Stimulated activated naive CD8-positive, alpha-beta T cell treated with anti-CD3 and anti-CD28 coated beads, Interleukin-15, amount 100 ng/mL, for 72 hours (primary cell): Measurements from ENCODE around the gene SLC25A26.

Source experiments
- ATAC-seq: fragments of 150-1000 bp; cut with Tn5 transposase; 2 replicates; pipeline ENCODE4 v1.10.0; 2021; ENCODE audit warnings: mild to moderate bottlenecking, moderate library complexity
- DNase-seq, 2 donors: peaks; one replicate each; pipeline ENCODE4 v3.0.0; 2021 to 2022
- H3K27ac Mint-ChIP-seq, 2 donors: one replicate each; pipeline ENCODE4 v1.8.0; 2022; ENCODE audit warnings: mild to moderate bottlenecking in 2 of 2, mixed read lengths in 2 of 2, moderate library complexity in 2 of 2
- H3K27me3 Mint-ChIP-seq: one replicate; pipeline ENCODE4 v1.8.0; 2022; ENCODE audit warnings: mixed read lengths
- H3K4me1 Mint-ChIP-seq: one replicate; pipeline ENCODE4 v1.8.0; 2022; ENCODE audit warnings: mild to moderate bottlenecking, mixed read lengths
- H3K4me3 Mint-ChIP-seq, 2 donors: one replicate each; pipeline ENCODE4 v1.8.0; 2022; ENCODE audit warnings: mild to moderate bottlenecking in 2 of 2, mixed read lengths in 2 of 2, moderate library complexity in 1 of 2
- H3K9me3 Mint-ChIP-seq, 2 donors: one replicate each; pipeline ENCODE4 v1.8.0; 2022; ENCODE audit warnings: mixed read lengths in 2 of 2

Gene SLC25A26

DNA sequence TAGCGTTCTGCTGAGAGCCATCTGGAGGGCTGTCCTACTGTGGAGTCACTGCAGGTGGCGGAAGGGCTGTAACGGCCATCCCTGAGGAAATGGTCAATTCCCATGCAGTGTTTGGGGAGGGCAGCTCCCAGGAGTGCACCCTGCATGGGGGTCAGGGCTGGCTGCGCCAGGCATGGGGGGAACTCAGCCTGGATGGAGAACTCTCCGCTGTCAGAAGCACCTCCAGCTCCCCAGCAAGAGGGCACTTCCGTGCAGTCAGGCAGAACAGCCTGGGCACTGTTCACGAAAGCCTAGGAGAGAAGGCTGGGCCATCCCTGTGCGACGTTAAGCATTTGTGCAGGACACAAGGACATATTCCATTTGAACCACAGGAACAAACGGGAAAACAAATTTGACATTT is 174.8 kb downstream of the SLC25A26 start:
- Mint-ChIP-seq H3K27me3 (no peaks in the 10 kb centered on the region), H3K4me1 (peaks cover 27% of the 10 kb centered on the region), H3K27ac (no peak overlapping the region), H3K9me3 (peaks cover 0 to 6% of the 10 kb centered on the region in 2 donors), H3K4me3 (no peak overlapping the region)
- ATAC-seq (no peak), DNase-seq (no peak)

GRCh38 chr3:66396161-66396760 is 175.5 kb downstream of the SLC25A26 start:
- H3K27ac Mint-ChIP-seq, result no peak overlapping the region
- peaks cover 0 to 6% of the 10 kb centered on the region in 2 donors for H3K9me3 Mint-ChIP-seq
- DNase-seq (no peak), ATAC-seq (no peak)
- H3K27me3 Mint-ChIP-seq, result no peaks in the 10 kb centered on the region
- no peak overlapping the region for H3K4me3 Mint-ChIP-seq
- peaks cover 27% of the 10 kb centered on the region for H3K4me1 Mint-ChIP-seq

- Mint-ChIP-seq H3K9me3 (peaks cover 0 to 6% of the 10 kb centered on the region in 2 donors), H3K4me3 (no peak overlapping the region), H3K27me3 (no peaks in the 10 kb centered on the region), H3K27ac (peak overlapping the region in 1 of 2 donors; percentile 56), H3K4me1 (peaks cover 27% of the 10 kb centered on the region)
- DNase-seq (no peak), ATAC-seq (no peak)
These were observed 176.1 kb downstream of the SLC25A26 start for GRCh38 chr3:66396888-66397287.

GRCh38 chr3:66397745-66398144 is 176.9 kb downstream of the SLC25A26 start:
- Mint-ChIP-seq H3K4me1 (peaks cover 20% of the 10 kb centered on the region), H3K4me3 (no peak overlapping the region), H3K27ac (peak overlapping the region in 1 of 2 donors; percentile 67), H3K27me3 (no peaks in the 10 kb centered on the region), H3K9me3 (peaks cover 0 to 6% of the 10 kb centered on the region in 2 donors)
- ATAC-seq (no peak), DNase-seq (no peak)

GRCh38 chr3:66398228-66399025 is 177.6 kb downstream of the SLC25A26 start:
- Mint-ChIP-seq H3K4me1 (peaks cover 13% of the 10 kb centered on the region), H3K27ac (peak overlapping the region; percentile 67 to 78), H3K4me3 (no peak overlapping the region), H3K27me3 (no peaks in the 10 kb centered on the region), H3K9me3 (peaks cover 0 to 6% of the 10 kb centered on the region in 2 donors)
- DNase-seq (no peak), ATAC-seq (no peak)

- H3K27me3 Mint-ChIP-seq, result no peaks in the 10 kb centered on the region
- H3K27ac Mint-ChIP-seq, result no peak overlapping the region
- H3K9me3 Mint-ChIP-seq, result peaks cover 0 to 6% of the 10 kb centered on the region in 2 donors
- no peak for ATAC-seq
- no peak for DNase-seq
- no peak overlapping the region for H3K4me3 Mint-ChIP-seq
- peaks cover under 1% of the 10 kb centered on the region for H3K4me1 Mint-ChIP-seq
These were observed 178.9 kb downstream of the SLC25A26 start for GRCh38 chr3:66399529-66400232.

DNA sequence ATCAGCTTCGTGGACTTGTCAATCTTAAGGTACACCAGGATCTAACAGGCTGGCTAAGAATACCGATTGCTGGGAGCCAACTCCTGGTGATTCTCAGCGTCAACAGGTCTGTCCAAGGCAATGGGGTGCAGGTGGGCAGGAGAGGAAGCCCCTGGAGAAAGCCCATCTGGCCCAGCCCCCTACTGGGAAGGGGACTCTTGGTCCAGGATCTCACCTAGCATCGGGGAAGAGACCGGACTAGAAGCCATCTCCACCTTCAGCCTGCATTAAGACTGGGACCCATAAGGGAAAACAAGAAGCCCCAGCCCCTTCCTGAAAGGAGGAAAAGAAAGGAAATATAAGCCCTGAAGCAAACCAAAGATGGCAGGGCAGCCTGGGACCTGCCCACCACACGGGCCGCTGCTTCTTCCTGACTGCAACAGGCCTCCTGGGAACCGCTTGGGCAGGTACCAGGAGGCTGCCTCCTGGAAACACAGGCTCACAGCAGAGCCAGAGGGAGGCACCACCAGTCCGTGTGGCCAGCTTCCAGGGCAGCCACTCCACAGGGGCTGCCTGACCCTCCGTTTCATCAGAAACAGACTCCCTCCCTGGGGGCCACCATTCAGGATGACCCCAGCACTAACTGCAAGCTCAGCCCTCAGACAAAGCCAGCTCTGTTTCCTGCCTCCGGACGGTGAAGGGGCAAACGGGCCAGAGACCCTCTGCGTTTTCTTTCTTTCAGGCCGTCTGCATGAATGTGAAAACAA is 179.8 kb downstream of the SLC25A26 start:
- ATAC-seq, result no peak
- no peak for DNase-seq
- no peaks in the 10 kb centered on the region for H3K4me1 Mint-ChIP-seq
- H3K9me3 Mint-ChIP-seq, result peaks cover 0 to 6% of the 10 kb centered on the region in 2 donors
- no peaks in the 10 kb centered on the region for H3K27me3 Mint-ChIP-seq
- peak overlapping the region in 1 of 2 donors; percentile 48 for H3K27ac Mint-ChIP-seq
- H3K4me3 Mint-ChIP-seq, result no peak overlapping the region

DNA sequence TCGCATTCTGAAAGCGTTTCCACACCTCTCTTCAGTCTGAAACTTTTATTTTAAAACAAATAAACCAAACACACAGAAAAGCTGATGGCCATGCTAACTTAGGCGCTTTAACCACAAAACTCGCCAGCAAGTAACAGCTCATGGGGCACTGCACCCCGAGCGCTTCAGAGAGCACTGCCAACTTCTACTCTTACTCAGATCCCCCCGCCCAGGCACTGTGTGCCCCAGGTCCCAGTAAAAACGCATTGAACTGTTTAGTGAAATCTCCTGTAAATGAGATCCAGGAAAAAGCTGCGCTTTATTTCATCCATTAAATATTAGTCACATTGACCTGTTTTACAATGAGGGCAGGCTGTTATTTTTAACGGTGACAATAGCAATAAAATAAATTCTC is 180.4 kb downstream of the SLC25A26 start:
- peaks cover 0 to 6% of the 10 kb centered on the region in 2 donors for H3K9me3 Mint-ChIP-seq
- H3K27me3 Mint-ChIP-seq, result no peaks in the 10 kb centered on the region
- no peak for DNase-seq
- H3K27ac Mint-ChIP-seq, result peak overlapping the region in 1 of 2 donors; percentile 7
- no peak overlapping the region for H3K4me3 Mint-ChIP-seq
- H3K4me1 Mint-ChIP-seq, result no peaks in the 10 kb centered on the region
- no peak for ATAC-seq

DNA sequence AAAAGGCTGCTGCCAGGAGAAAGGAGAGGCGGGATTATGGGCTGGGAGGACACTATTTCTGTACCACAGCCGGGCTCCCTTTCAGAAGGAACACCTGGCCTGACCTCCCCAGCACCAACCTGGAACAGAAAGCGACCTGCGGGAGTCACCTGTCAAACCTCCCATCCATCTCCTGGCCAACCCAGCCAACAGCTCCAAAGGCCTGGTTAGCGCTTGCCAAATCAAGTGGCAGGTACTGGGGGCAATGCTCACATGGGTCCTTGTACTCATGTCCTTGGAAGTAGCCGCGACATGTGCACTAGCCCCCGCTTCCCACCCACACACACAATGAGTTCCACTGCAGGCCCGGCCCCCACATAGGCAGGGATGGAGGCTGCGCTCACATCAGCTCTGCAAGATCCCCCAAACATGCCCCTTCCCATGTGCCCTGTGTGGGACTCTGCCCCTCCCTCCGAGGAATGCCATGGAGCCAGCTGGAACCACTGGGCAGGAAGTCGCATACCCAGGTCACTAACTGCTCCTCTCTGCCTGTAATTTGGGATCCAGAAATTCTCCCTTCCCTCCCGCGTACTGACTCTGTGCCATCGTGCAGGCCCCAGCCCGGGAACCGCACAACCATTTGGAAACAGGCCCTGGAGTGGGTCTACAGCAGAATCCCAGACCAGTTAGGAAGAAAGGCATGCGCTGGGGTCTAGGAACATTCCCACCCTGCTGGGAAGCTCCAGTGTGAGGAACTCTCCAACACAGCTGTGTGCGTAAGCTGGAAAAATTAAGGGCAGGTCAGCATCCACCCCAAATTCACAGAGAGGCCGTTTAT is 181.1 kb downstream of the SLC25A26 start:
- no peak for DNase-seq
- Mint-ChIP-seq H3K9me3 (peaks cover 0 to 6% of the 10 kb centered on the region in 2 donors), H3K4me3 (no peak overlapping the region), H3K27me3 (no peaks in the 10 kb centered on the region), H3K4me1 (no peaks in the 10 kb centered on the region), H3K27ac (peak overlapping the region; percentile 54)
- no peak for ATAC-seq

DNA sequence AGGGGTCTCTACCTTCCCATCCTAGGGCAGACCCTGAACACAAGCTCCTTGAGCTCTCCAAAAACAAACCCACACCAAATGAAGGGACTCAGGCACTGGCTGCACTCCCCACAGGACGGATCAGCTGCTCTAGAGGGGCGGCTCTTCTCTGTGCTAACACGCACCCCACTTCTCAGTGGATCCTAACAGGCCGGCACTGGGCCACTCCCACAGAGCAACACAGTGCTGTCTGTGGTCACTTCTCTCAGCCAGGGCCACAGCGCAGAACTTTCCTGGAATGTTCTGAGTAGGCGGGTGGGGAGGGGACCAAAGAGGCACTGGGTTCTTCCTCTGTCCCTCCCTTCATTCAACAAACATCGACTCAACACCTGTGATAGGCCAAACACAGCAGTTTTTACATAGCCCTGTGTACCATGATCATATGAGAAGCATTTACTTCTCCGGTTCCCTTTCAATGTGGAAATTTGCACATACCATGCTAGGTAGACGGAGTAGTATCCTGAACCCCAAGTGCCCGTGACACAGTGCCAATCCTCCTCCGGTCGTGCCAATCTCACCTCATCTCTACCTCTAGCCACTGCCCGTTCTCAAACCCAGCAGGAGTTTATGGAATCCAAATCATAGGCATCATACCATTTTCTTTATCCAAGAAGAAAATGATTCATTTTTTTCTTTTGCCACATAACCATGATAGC is 181.9 kb downstream of the SLC25A26 start:
- no peak for ATAC-seq
- DNase-seq, result no peak
- Mint-ChIP-seq H3K27ac (peak overlapping the region in 1 of 2 donors; percentile 21), H3K27me3 (no peaks in the 10 kb centered on the region), H3K4me3 (no peak overlapping the region), H3K4me1 (no peaks in the 10 kb centered on the region), H3K9me3 (peaks cover 0 to 6% of the 10 kb centered on the region in 2 donors)

- ATAC-seq, result no peak
- no peaks in the 10 kb centered on the region for H3K4me1 Mint-ChIP-seq
- no peaks in the 10 kb centered on the region for H3K27me3 Mint-ChIP-seq
- no peak overlapping the region for H3K4me3 Mint-ChIP-seq
- DNase-seq, result no peak
- no peak overlapping the region for H3K27ac Mint-ChIP-seq
- H3K9me3 Mint-ChIP-seq, result peaks cover 0 to 2% of the 10 kb centered on the region in 2 donors
These were observed 182.7 kb downstream of the SLC25A26 start for GRCh38 chr3:66403323-66403990.

- no peak for ATAC-seq
- no peak overlapping the region for H3K4me3 Mint-ChIP-seq
These were observed 183.4 kb downstream of the SLC25A26 start for GRCh38 chr3:66404197-66404596.

GRCh38 chr3:66404903-66405700 is 184.3 kb downstream of the SLC25A26 start:
- H3K27ac Mint-ChIP-seq, result peak overlapping the region in 1 of 2 donors; percentile 49
- H3K4me3 Mint-ChIP-seq, result no peak overlapping the region
- no peaks in the 10 kb centered on the region for H3K4me1 Mint-ChIP-seq
- no peaks in the 10 kb centered on the region for H3K27me3 Mint-ChIP-seq
- DNase-seq (no peak), ATAC-seq (no peak)
- H3K9me3 Mint-ChIP-seq, result no peaks in the 10 kb centered on the region

More at GRCh38 chr3:66404197-66404596, 183.4 kb downstream of the SLC25A26 start:
- Mint-ChIP-seq H3K27me3 (no peaks in the 10 kb centered on the region), H3K27ac (no peak overlapping the region), H3K4me1 (no peaks in the 10 kb centered on the region), H3K9me3 (no peaks in the 10 kb centered on the region)
- no peak for DNase-seq
